PC-9 (cell line): ENCODE measurements around the gene TNFRSF9. TPM values are rescaled to one million over a fixed set of nuclear protein-coding genes. Genes with fewer than 3 reads are reported as not detected.

Experiments used
- BruUV-seq: library from RNA; stranded (reverse); fragments of 400-500 nt; replicated peaks from 2 replicates; lab custom pipeline; 2021; lab: Mats Ljungman, UMichigan
- CTCF ChIA-PET: fragments of 300-600 bp; sonication (Branson Sonifier 250); formaldehyde crosslinking; loops from one replicate; lab custom pipeline; 2022; ENCODE audit warnings: antibody characterized with exemption; lab: Charles Lee
- POLR2A ChIA-PET: fragments of 300-600 bp; sonication (Branson Sonifier 250); formaldehyde crosslinking; loops from one replicate; lab custom pipeline; 2022; ENCODE audit warnings: antibody characterized with exemption; ENCODE audit not compliant: unreplicated experiment; lab: Charles Lee
- DNase-seq, 2 experiments: peaks; one replicate each; pipeline versions ENCODE4 v3.0.0 to v3.0.0-alpha.2; 2015 to 2022; ENCODE audit warnings: mixed read lengths in 1 of 2
- H2AFZ ChIP-seq: fragments of 200-600 bp; sonication (generic); 2 replicates; pipeline ENCODE4 v1.8.1; 2017; ENCODE audit warnings: antibody characterized with exemption
- H3F3A ChIP-seq: fragments of 200-600 bp; sonication (generic); 2 replicates; pipeline ENCODE4 v1.8.1; 2017; ENCODE audit warnings: antibody characterized with exemption, mild to moderate bottlenecking, low read depth; ENCODE audit not compliant: insufficient read depth
- H3K27ac ChIP-seq: fragments of 200-600 bp; sonication (generic); 2 replicates; pipeline ENCODE4 v1.6.1; 2016; ENCODE audit warnings: mixed run types
- H3K27me3 ChIP-seq: fragments of 200-600 bp; sonication (generic); 2 replicates; pipeline ENCODE4 v1.6.1; 2016; ENCODE audit warnings: low read depth, mixed run types; ENCODE audit not compliant: insufficient read depth
- H3K36me3 ChIP-seq: fragments of 200-600 bp; sonication (generic); 2 replicates; pipeline ENCODE4 v1.6.1; 2016; ENCODE audit warnings: low read depth, mixed run types
- H3K4me1 ChIP-seq: fragments of 200-600 bp; sonication (generic); replicated peaks from 2 replicates; pipeline ENCODE4 v1.6.1; 2016; ENCODE audit warnings: mixed run types; ENCODE audit not compliant: insufficient read depth
- H3K4me2 ChIP-seq: fragments of 200-600 bp; sonication (generic); 2 replicates; pipeline ENCODE4 v1.6.1; 2017; ENCODE audit warnings: mixed run types
- H3K4me3 ChIP-seq: fragments of 200-600 bp; sonication (generic); 2 replicates; pipeline ENCODE4 v1.6.1; 2016; ENCODE audit warnings: mixed run types
- H3K79me2 ChIP-seq: fragments of 200-600 bp; sonication (generic); 2 replicates; pipeline ENCODE4 v1.6.1; 2017; ENCODE audit warnings: low read depth, mixed run types
- H3K9me2 ChIP-seq: fragments of 200-600 bp; sonication (generic); 2 replicates; pipeline ENCODE4 v1.8.1; 2017; ENCODE audit warnings: mild to moderate bottlenecking; ENCODE audit not compliant: insufficient read depth
- H3K9me3 ChIP-seq: fragments of 200-600 bp; sonication (generic); 2 replicates; pipeline ENCODE4 v1.8.1; 2016; ENCODE audit warnings: low read depth; ENCODE audit not compliant: insufficient read depth
- H4K20me1 ChIP-seq: fragments of 200-600 bp; sonication (generic); 2 replicates; pipeline ENCODE4 v1.8.1; 2017; ENCODE audit not compliant: insufficient read depth
- EZH2 ChIP-seq: fragments of 200-600 bp; sonication (generic); IDR thresholded peaks from 2 replicates; pipeline ENCODE4 v1.8.0; 2017; ENCODE audit warnings: antibody characterized with exemption, low read depth
- intact Hi-C: fragments of 100-400 bp; cut with micrococcal nuclease; formaldehyde crosslinking; loops from one replicate; pipeline ENCODE4 v1.10.0; 2022; ENCODE audit not compliant: unreplicated experiment
- total RNA-seq: library from RNA; stranded (reverse); gene quantifications from 2 replicates; pipeline ENCODE4 v1.2.3, GENCODE V29; 2021
- TF ChIP-seq, protein P1 (sequence below): fragments of 200-600 bp; sonication (generic); conservative IDR thresholded peaks from 2 replicates; pipeline ENCODE4 v1.6.1; 2017; ENCODE audit warnings: mixed run types, antibody characterized with exemption, mild to moderate bottlenecking, moderate library complexity

The TNFRSF9 gene
- total RNA-seq, 1 experiment from 2014 or later, result 0.70 TPM

DNA sequence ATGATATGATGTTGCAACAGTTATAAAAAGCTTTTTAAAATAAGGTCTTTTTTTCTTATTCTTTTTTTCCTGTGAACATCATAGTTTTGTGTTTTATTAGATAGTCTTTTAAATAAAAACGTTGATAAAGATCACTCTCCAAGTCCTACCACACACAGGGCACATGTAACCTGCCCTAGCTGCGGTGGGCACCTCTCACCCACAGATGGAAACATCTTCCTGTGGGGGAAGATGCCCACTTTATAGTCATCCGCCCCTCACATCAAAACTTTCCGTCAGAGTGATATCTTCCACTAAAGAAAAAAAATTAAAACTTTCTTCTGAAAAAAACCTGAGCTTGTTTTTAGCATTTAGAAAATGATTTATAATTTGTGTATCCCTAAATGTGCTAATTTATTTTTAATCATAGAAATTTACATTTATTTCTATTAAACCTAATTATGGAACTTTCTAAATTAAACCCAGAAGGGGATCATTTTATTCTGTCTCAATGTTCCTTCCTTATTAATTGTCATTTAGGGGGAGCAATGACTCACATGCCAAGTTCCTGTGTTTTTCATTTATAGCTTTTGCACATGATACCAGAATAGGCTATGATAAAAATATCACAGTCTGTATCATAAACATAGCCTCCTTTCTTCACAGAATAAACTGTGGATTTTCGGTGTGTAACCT lies 24.7 kb downstream of the TNFRSF9 start:
- H3K4me3 ChIP-seq, result no peak overlapping the region
- no peaks in the 10 kb centered on the region for H3K9me3 ChIP-seq
- H3K27ac ChIP-seq, result no peak overlapping the region
- no peak overlapping the region for H3K4me2 ChIP-seq
- no peak for TF ChIP-seq EZH2
- TF ChIP-seq, protein P1, sequence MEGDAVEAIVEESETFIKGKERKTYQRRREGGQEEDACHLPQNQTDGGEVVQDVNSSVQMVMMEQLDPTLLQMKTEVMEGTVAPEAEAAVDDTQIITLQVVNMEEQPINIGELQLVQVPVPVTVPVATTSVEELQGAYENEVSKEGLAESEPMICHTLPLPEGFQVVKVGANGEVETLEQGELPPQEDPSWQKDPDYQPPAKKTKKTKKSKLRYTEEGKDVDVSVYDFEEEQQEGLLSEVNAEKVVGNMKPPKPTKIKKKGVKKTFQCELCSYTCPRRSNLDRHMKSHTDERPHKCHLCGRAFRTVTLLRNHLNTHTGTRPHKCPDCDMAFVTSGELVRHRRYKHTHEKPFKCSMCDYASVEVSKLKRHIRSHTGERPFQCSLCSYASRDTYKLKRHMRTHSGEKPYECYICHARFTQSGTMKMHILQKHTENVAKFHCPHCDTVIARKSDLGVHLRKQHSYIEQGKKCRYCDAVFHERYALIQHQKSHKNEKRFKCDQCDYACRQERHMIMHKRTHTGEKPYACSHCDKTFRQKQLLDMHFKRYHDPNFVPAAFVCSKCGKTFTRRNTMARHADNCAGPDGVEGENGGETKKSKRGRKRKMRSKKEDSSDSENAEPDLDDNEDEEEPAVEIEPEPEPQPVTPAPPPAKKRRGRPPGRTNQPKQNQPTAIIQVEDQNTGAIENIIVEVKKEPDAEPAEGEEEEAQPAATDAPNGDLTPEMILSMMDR, result no peak
- intact Hi-C loops, result no loop called here
- no peaks in the 10 kb centered on the region for H3K9me2 ChIP-seq
- no peak for DNase-seq
- POLR2A ChIA-PET, result no interaction called here
- H4K20me1 ChIP-seq, result no peaks in the 10 kb centered on the region
- peaks cover 7% of the 10 kb centered on the region; the same call in 1 of the 2 replicates for H3F3A ChIP-seq
- no peaks in the 10 kb centered on the region for H3K79me2 ChIP-seq
- no peaks in the 10 kb centered on the region for H3K36me3 ChIP-seq
- no peaks in the 10 kb centered on the region for H3K4me1 ChIP-seq
- no peak overlapping the region for H2AFZ ChIP-seq
- H3K27me3 ChIP-seq, result no peaks in the 10 kb centered on the region
- CTCF ChIA-PET, result no interaction called here
- BruUV-seq, result no TSS peak

DNA sequence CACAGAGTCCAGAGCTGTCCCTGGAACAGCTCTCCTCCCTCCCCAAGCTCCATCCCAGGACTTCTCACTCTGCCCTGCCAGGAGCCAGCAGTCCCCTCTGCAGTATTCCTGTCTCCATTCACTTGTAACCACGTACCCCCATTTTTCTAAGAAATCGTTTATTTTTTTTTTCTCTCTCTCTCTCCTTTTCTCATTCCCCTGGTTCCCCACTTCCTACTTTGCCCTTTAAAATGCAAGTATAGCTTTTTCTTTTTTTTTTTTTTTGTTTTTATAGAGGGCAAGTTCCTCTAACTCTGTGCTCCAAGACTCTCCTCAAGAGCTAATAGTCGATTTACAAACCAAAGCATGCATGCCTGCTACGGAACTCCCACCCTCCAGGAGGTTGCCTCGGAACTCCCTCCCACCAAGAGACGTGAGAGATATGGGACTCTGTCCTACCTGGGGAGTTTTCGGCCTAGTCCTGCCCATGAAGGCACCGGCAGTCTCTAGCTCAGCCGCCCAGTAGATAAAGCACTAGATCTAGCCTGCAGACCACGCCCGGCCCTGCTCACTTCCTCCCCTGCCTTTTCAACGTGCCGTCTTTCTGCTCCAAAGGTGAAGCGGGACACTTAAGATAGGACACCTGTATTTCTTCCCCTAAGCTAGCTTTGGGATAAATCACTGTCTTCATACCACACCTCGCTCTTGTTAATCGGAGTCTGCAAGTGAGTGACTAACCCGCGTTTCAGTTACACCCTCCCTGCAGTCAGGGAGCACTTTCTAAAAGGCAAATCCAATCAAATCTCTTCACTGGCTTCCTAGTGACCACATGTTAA lies 27.7 kb downstream of the TNFRSF9 start:
- H3K4me3 ChIP-seq, result peak overlapping the region; percentile 62
- H3K4me1 ChIP-seq, result no peaks in the 10 kb centered on the region
- peak; percentile 33 to 63 for DNase-seq
- H3K4me2 ChIP-seq, result peak overlapping the region; percentile 74
- no peaks in the 10 kb centered on the region for H3K27me3 ChIP-seq
- no peaks in the 10 kb centered on the region for H3K9me2 ChIP-seq
- no peaks in the 10 kb centered on the region for H3K36me3 ChIP-seq
- peaks cover 7% of the 10 kb centered on the region; the same call in 1 of the 2 replicates for H3F3A ChIP-seq
- no peaks in the 10 kb centered on the region for H3K79me2 ChIP-seq
- no peaks in the 10 kb centered on the region for H3K9me3 ChIP-seq
- no peak for TF ChIP-seq EZH2
- TF ChIP-seq, protein P1, result no peak
- BruUV-seq, result TSS peak; percentile 85
- peak overlapping the region; percentile 33; the same call in 1 of the 2 replicates for H3K27ac ChIP-seq
- ChIA-PET CTCF (interaction anchor here (0.6 to 0.7 kb wide), 3 partner anchors 49 to 484 kb away, joined by 3 to 8 read pairs (median 4); partner anchors contain the start of gene PARK7), POLR2A (interaction anchor here (0.5 to 1.4 kb wide), 4 partner anchors 28 to 1347 kb away, joined by 3 to 12 read pairs (median 6); partner anchors contain the start of gene TNFRSF9)
- H2AFZ ChIP-seq, result peak overlapping the region; percentile 79
- intact Hi-C loops, result no loop called here
- no peaks in the 10 kb centered on the region for H4K20me1 ChIP-seq

DNA sequence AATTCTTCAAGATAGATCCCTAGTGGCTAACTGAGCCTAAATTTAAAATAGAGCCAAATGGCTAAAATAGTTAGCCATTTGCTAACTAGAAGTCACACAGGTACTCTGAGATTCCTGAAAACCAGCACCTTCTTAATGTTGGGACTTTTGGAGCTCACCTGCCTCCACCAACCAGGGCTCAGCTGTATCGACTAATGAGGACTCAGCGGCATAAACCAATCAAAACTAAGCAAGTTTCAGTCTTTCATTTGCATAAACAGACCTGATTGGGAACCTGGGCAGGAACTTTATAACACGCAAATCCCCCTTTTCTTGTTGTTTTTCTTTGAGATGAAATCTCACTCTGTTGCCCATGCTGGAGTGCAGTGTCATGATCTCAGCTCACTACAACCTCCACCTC lies 28.5 kb downstream of the TNFRSF9 start:
- no peaks in the 10 kb centered on the region for H3K9me2 ChIP-seq
- BruUV-seq, result TSS peak; percentile 47
- H3K4me1 ChIP-seq, result no peaks in the 10 kb centered on the region
- peak overlapping the region; percentile 62 for H3K4me3 ChIP-seq
- ChIA-PET CTCF (no interaction called here), POLR2A (interaction anchor here (0.5 to 0.7 kb wide), 3 partner anchors 42 to 1312 kb away, joined by 3 to 12 read pairs (median 3); no protein-coding TSS in a partner anchor)
- peak overlapping the region; percentile 79 for H2AFZ ChIP-seq
- H3K4me2 ChIP-seq, result peak overlapping the region; percentile 74
- peaks cover 7% of the 10 kb centered on the region; the same call in 1 of the 2 replicates for H3F3A ChIP-seq
- intact Hi-C loops, result no loop called here
- peak in 1 of 2 experiments; percentile 34 for DNase-seq
- H3K36me3 ChIP-seq, result no peaks in the 10 kb centered on the region
- no peaks in the 10 kb centered on the region for H3K9me3 ChIP-seq
- no peaks in the 10 kb centered on the region for H3K27me3 ChIP-seq
- no peaks in the 10 kb centered on the region for H3K79me2 ChIP-seq
- TF ChIP-seq, protein P1, result no peak
- no peak for TF ChIP-seq EZH2
- no peaks in the 10 kb centered on the region for H4K20me1 ChIP-seq
- H3K27ac ChIP-seq, result peak overlapping the region; percentile 33; the same call in 1 of the 2 replicates
